NT2/D1 (cell line): ENCODE results near the gene ZC3H7B.

Experiments used
- SUZ12 ChIP-seq: IDR thresholded peaks from 2 replicates; pipeline ENCODE4 v1.6.1; 2011; ENCODE audit not compliant: insufficient read length, insufficient read depth; ENCODE audit errors: extremely low read depth
- ZNF274 ChIP-seq: IDR thresholded peaks from 2 replicates; pipeline ENCODE4 v1.6.1; 2011; ENCODE audit warnings: mild to moderate bottlenecking, low read depth, low read length

DNA sequence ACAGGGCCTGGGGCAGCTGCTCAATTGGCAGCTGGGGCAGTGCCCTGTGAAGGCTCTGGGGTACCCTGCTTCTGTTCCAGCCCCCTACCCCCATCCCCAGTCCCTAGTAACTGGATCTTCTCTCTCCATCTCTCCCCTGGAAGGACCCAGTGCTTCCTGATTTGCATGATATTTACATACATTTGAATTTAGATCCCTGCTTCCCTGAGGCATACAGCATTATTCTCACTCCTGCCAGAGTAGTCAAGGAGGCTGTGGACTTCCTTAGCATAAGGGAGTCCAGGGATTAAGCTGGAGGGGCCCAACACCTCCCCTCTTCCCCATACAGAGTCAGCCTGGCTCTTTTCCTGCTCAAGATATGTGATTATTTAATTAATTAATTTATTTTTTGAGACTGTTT lies 105.1 kb downstream of the ZC3H7B start:
- TF ChIP-seq SUZ12, result no peak
- TF ChIP-seq ZNF274, result no peak
